Esophagus squamous epithelium (tissue), 5 donors: ENCODE data around the gene NID2. TPM values are rescaled to one million over a fixed set of nuclear protein-coding genes. Genes with fewer than 3 reads are reported as not detected.

ENCODE experiments used
- DNase-seq: peaks from one replicate; lab custom pipeline; 2025; lab: John Stamatoyannopoulos, UW
- H3K27ac ChIP-seq, 4 donors: fragments of 200-600 bp; sonication (generic); one replicate each; pipeline ENCODE4 v1.5.1; 2016 to 2019; ENCODE audit warnings: mild to moderate bottlenecking in 1 of 4
- H3K27me3 ChIP-seq, 4 donors: fragments of 200-600 bp; sonication (generic); 1 replicate in 3 of 4; 2 replicates in 1 of 4; pipeline versions ENCODE4 v1.5.1 to v1.6.0; 2017 to 2021; ENCODE audit warnings: antibody characterized with exemption in 1 of 4
- H3K36me3 ChIP-seq, 3 donors: fragments of 200-600 bp; sonication (generic); one replicate each; pipeline ENCODE4 v1.5.1; 2016 to 2019
- H3K4me1 ChIP-seq, 3 donors: fragments of 200-600 bp; sonication (generic); one replicate each; pipeline ENCODE4 v1.5.1; 2017 to 2019
- H3K4me3 ChIP-seq, 4 donors: fragments of 200-600 bp; sonication (generic); 1 replicate in 3 of 4; 2 replicates in 1 of 4; pipeline ENCODE4 v1.5.1; 2016 to 2019; ENCODE audit warnings: mild to moderate bottlenecking in 2 of 4, moderate library complexity in 1 of 4
- H3K9me3 ChIP-seq, 3 donors: fragments of 200-600 bp; sonication (generic); one replicate each; pipeline ENCODE4 v1.5.1; 2016 to 2019
- CTCF ChIP-seq, 6 experiments: fragments of 450-650 bp in 4 of 6; fragments of 200-600 bp in 2 of 6; sonication (generic) in 2 of 6; IDR thresholded peaks; one replicate each; pipeline ENCODE4 v1.5.1; 2016 to 2019; ENCODE audit warnings: antibody characterized with exemption in 6 of 6, mild to moderate bottlenecking in 4 of 6, moderate library complexity in 4 of 6
- POLR2A ChIP-seq, 4 donors: fragments of 450-650 bp; IDR thresholded peaks; one replicate each; pipeline ENCODE4 v1.6.1; 2017; ENCODE audit warnings: antibody characterized with exemption in 4 of 4, mild to moderate bottlenecking in 4 of 4, moderate library complexity in 3 of 4
- WGBS, 2 donors: methylation state at CpG; one replicate each; pipeline ENCODE4 v1.1.5; 2018; 5-methylcytosine and 5-hydroxymethylcytosine counted together
- intact Hi-C: fragments of 100-400 bp; cut with DNase I; formaldehyde crosslinking; loops from one replicate; pipeline ENCODE4 v1.15.0; 2022
- total RNA-seq, 4 donors: library from RNA; depleted of rRNA; stranded (reverse); fragments of >200 nt; gene quantifications; one replicate each; pipeline ENCODE4 v1.1.0, GENCODE V29; 2016
- donor health status: DM: yes; HTN: yes; CAD: no.

NID2 gene
- total RNA-seq, 4 donors from 2014 or later = 0.91 to 12.2 (median 3.2) TPM

- Histone ChIP-seq H3K27ac (no peak overlapping the region), H3K9me3 (no peaks in the 10 kb centered on the region), H3K4me3 (no peak overlapping the region), H3K4me1 (no peaks in the 10 kb centered on the region), H3K36me3 (no peaks in the 10 kb centered on the region), H3K27me3 (no peaks in the 10 kb centered on the region)
- intact Hi-C loops = no loop called here
- DNase-seq = no peak
- WGBS, 2 donors = 64 to 72% methylated on average over 3 of the region's 3 CpGs
- TF ChIP-seq POLR2A (IDR thresholded peaks at IDR 0.05) (no peak), CTCF (IDR thresholded peaks at IDR 0.05) (no peak)
These were observed 26.5 kb upstream of the NID2 start for GRCh38 chr14:52095336-52095735.

GRCh38 chr14:52094546-52095271, 25.9 kb upstream of the NID2 start:
- TF ChIP-seq CTCF (IDR thresholded peaks at IDR 0.05) (no peak), POLR2A (IDR thresholded peaks at IDR 0.05) (no peak)
- WGBS, 2 donors = 49 to 62% methylated on average over 4 of the region's 4 CpGs
- no peaks in the 10 kb centered on the region for H3K36me3 ChIP-seq
- no peak overlapping the region for H3K27ac ChIP-seq
- H3K9me3 ChIP-seq = no peaks in the 10 kb centered on the region
- H3K27me3 ChIP-seq = peaks cover 0 to 4% (median 0%) of the 10 kb centered on the region in 4 donors
- no peak for DNase-seq
- intact Hi-C loops = no loop called here
- H3K4me1 ChIP-seq = no peaks in the 10 kb centered on the region
- no peak overlapping the region for H3K4me3 ChIP-seq

GRCh38 chr14:52091928-52092327, 23.1 kb upstream of the NID2 start:
- no peak for TF ChIP-seq CTCF (IDR thresholded peaks at IDR 0.05)
- TF ChIP-seq POLR2A (IDR thresholded peaks at IDR 0.05) = no peak
- H3K36me3 ChIP-seq = no peaks in the 10 kb centered on the region
- H3K9me3 ChIP-seq = no peaks in the 10 kb centered on the region
- H3K27ac ChIP-seq = no peak overlapping the region
- no peaks in the 10 kb centered on the region for H3K4me1 ChIP-seq
- H3K4me3 ChIP-seq = no peak overlapping the region
- no peak for DNase-seq
- H3K27me3 ChIP-seq = peaks cover 0 to 7% (median 0%) of the 10 kb centered on the region in 4 donors
- intact Hi-C loops = no loop called here

GRCh38 chr14:52090936-52091335, 22.1 kb upstream of the NID2 start:
- H3K4me1 ChIP-seq = no peaks in the 10 kb centered on the region
- H3K27me3 ChIP-seq = peaks cover 0 to 7% (median 0%) of the 10 kb centered on the region in 4 donors
- H3K36me3 ChIP-seq = no peaks in the 10 kb centered on the region
- no peak for DNase-seq
- no peaks in the 10 kb centered on the region for H3K9me3 ChIP-seq
- intact Hi-C loops = no loop called here
- H3K4me3 ChIP-seq = no peak overlapping the region
- H3K27ac ChIP-seq = no peak overlapping the region
- TF ChIP-seq CTCF (IDR thresholded peaks at IDR 0.05) (no peak), POLR2A (IDR thresholded peaks at IDR 0.05) (no peak)
- WGBS, 2 donors = 67 to 78% methylated on average over 4 of the region's 4 CpGs

GRCh38 chr14:52089218-52089617, 20.4 kb upstream of the NID2 start:
- Histone ChIP-seq H3K4me3 (no peak overlapping the region), H3K27ac (no peak overlapping the region), H3K4me1 (no peaks in the 10 kb centered on the region), H3K9me3 (no peaks in the 10 kb centered on the region), H3K36me3 (no peaks in the 10 kb centered on the region), H3K27me3 (peaks cover 0 to 7% (median 0%) of the 10 kb centered on the region in 4 donors)
- WGBS, 2 donors = 54 to 80% methylated on average over 1 of the region's 1 CpG
- TF ChIP-seq CTCF (IDR thresholded peaks at IDR 0.05) (no peak), POLR2A (IDR thresholded peaks at IDR 0.05) (no peak)
- intact Hi-C loops = no loop called here
- DNase-seq = no peak
